Measurements from ENCODE around the gene RAB9A.

RAB9A gene

GRCh38 chrX:13694359-13694758 lies 5.4 kb downstream of the RAB9A start:
- Histone ChIP-seq H4K8ac (ENCODE audit: low read depth, low read length) (no peak overlapping the region), H3K27ac (replicated peaks; ENCODE audit: low read length) (no peak overlapping the region), H3K4me3 (ENCODE audit: low read length in 2 of 2) (no peak overlapping the region), H2BK15ac (ENCODE audit: low read length) (no peak overlapping the region), H2BK120ac (ENCODE audit: low read depth, low read length) (no peak overlapping the region), H3K9ac (ENCODE audit: low read depth, low read length, poor library complexity) (no peak overlapping the region), H3K79me1 (ENCODE audit: low read depth, low read length) (no peaks in the 10 kb centered on the region), H2AFZ (ENCODE audit: low read length) (no peak overlapping the region), H3K9me3 (replicated peaks in 1 of 2; ENCODE audit: control insufficient read depth in 2 of 2, insufficient read depth in 1 of 2, low read depth in 1 of 2, low read length in 2 of 2) (no peaks in the 10 kb centered on the region), H2BK5ac (ENCODE audit: low read length) (no peak overlapping the region), H4K91ac (ENCODE audit: low read depth, low read length, poor library complexity) (no peak overlapping the region), H3K4me1 (ENCODE audit: control insufficient read depth in 2 of 2, insufficient read depth in 1 of 2, low read depth in 1 of 2, low read length in 2 of 2) (peaks cover 0 to 12% of the 10 kb centered on the region in 2 donors), H3K23ac (ENCODE audit: low read depth, low read length, poor library complexity) (no peak overlapping the region), H3K27me3 (ENCODE audit: control insufficient read depth in 3 of 3, insufficient read depth in 3 of 3, low read depth in 1 of 3, low read length in 3 of 3) (no peaks in the 10 kb centered on the region), H2BK12ac (ENCODE audit: low read length) (no peak overlapping the region), H3K14ac (ENCODE audit: low read length) (no peak overlapping the region), H3K4ac (ENCODE audit: low read length) (no peak overlapping the region), H3K36me3 (replicated peaks in 1 of 2; ENCODE audit: control insufficient read depth in 2 of 2, insufficient read depth in 2 of 2, low read length in 2 of 2) (peaks cover 0 to 9% of the 10 kb centered on the region in 2 donors), H2AK5ac (ENCODE audit: low read depth, low read length) (no peak overlapping the region), H3K4me2 (ENCODE audit: insufficient read depth, low read length, poor library complexity, severe bottlenecking) (no peak overlapping the region), H3K18ac (ENCODE audit: low read length) (no peak overlapping the region)
- no peak for DNase-seq (ENCODE audit: low spot score)
- no CpG with 5 or more reads among the region's 2 CpGs for WGBS, 2 donors (ENCODE audit: extremely low coverage in 2 of 2, insufficient read length in 2 of 2, insufficient replicate concordance in 1 of 2)

- Histone ChIP-seq H3K4me1 (ENCODE audit: control insufficient read depth in 2 of 2, insufficient read depth in 1 of 2, low read depth in 1 of 2, low read length in 2 of 2) (peaks cover 0 to 12% of the 10 kb centered on the region in 2 donors), H2AK5ac (ENCODE audit: low read depth, low read length) (no peak overlapping the region), H3K23ac (ENCODE audit: low read depth, low read length, poor library complexity) (no peak overlapping the region), H3K18ac (ENCODE audit: low read length) (no peak overlapping the region), H2BK120ac (ENCODE audit: low read depth, low read length) (no peak overlapping the region), H2AFZ (ENCODE audit: low read length) (no peak overlapping the region), H4K8ac (ENCODE audit: low read depth, low read length) (no peak overlapping the region), H4K91ac (ENCODE audit: low read depth, low read length, poor library complexity) (no peak overlapping the region), H3K4me2 (ENCODE audit: insufficient read depth, low read length, poor library complexity, severe bottlenecking) (no peak overlapping the region), H2BK5ac (ENCODE audit: low read length) (no peak overlapping the region), H3K9me3 (replicated peaks in 1 of 2; ENCODE audit: control insufficient read depth in 2 of 2, insufficient read depth in 1 of 2, low read depth in 1 of 2, low read length in 2 of 2) (no peaks in the 10 kb centered on the region), H3K79me1 (ENCODE audit: low read depth, low read length) (no peaks in the 10 kb centered on the region), H3K14ac (ENCODE audit: low read length) (no peak overlapping the region), H2BK12ac (ENCODE audit: low read length) (no peak overlapping the region), H3K36me3 (replicated peaks in 1 of 2; ENCODE audit: control insufficient read depth in 2 of 2, insufficient read depth in 2 of 2, low read length in 2 of 2) (peaks cover 0 to 9% of the 10 kb centered on the region in 2 donors), H2BK15ac (ENCODE audit: low read length) (no peak overlapping the region), H3K4ac (ENCODE audit: low read length) (no peak overlapping the region), H3K27me3 (ENCODE audit: control insufficient read depth in 3 of 3, insufficient read depth in 3 of 3, low read depth in 1 of 3, low read length in 3 of 3) (no peaks in the 10 kb centered on the region), H3K4me3 (ENCODE audit: low read length in 2 of 2) (no peak overlapping the region), H3K9ac (ENCODE audit: low read depth, low read length, poor library complexity) (no peak overlapping the region), H3K27ac (replicated peaks; ENCODE audit: low read length) (no peak overlapping the region)
- DNase-seq (ENCODE audit: low spot score), result no peak
- no CpG with 5 or more reads among the region's 8 CpGs for WGBS, 2 donors (ENCODE audit: extremely low coverage in 2 of 2, insufficient read length in 2 of 2, insufficient replicate concordance in 1 of 2)
Measured at GRCh38 chrX:13694983-13695382, 6.1 kb downstream of the RAB9A start.

GRCh38 chrX:13695601-13696115 lies 6.7 kb downstream of the RAB9A start:
- Histone ChIP-seq H2BK15ac (ENCODE audit: low read length) (no peak overlapping the region), H2AK5ac (ENCODE audit: low read depth, low read length) (no peak overlapping the region), H3K4ac (ENCODE audit: low read length) (no peak overlapping the region), H3K23ac (ENCODE audit: low read depth, low read length, poor library complexity) (no peak overlapping the region), H2BK120ac (ENCODE audit: low read depth, low read length) (no peak overlapping the region), H2AFZ (ENCODE audit: low read length) (no peak overlapping the region), H3K36me3 (replicated peaks in 1 of 2; ENCODE audit: control insufficient read depth in 2 of 2, insufficient read depth in 2 of 2, low read length in 2 of 2) (peaks cover 0 to 9% of the 10 kb centered on the region in 2 donors), H3K27ac (replicated peaks; ENCODE audit: low read length) (no peak overlapping the region), H4K8ac (ENCODE audit: low read depth, low read length) (no peak overlapping the region), H3K9ac (ENCODE audit: low read depth, low read length, poor library complexity) (no peak overlapping the region), H3K79me1 (ENCODE audit: low read depth, low read length) (no peaks in the 10 kb centered on the region), H4K91ac (ENCODE audit: low read depth, low read length, poor library complexity) (no peak overlapping the region), H3K18ac (ENCODE audit: low read length) (no peak overlapping the region), H3K27me3 (ENCODE audit: control insufficient read depth in 3 of 3, insufficient read depth in 3 of 3, low read depth in 1 of 3, low read length in 3 of 3) (no peaks in the 10 kb centered on the region), H3K14ac (ENCODE audit: low read length) (no peak overlapping the region), H2BK12ac (ENCODE audit: low read length) (no peak overlapping the region), H3K4me2 (ENCODE audit: insufficient read depth, low read length, poor library complexity, severe bottlenecking) (no peak overlapping the region), H3K9me3 (replicated peaks in 1 of 2; ENCODE audit: control insufficient read depth in 2 of 2, insufficient read depth in 1 of 2, low read depth in 1 of 2, low read length in 2 of 2) (no peaks in the 10 kb centered on the region), H3K4me3 (ENCODE audit: low read length in 2 of 2) (no peak overlapping the region), H3K4me1 (ENCODE audit: control insufficient read depth in 2 of 2, insufficient read depth in 1 of 2, low read depth in 1 of 2, low read length in 2 of 2) (peaks cover 0 to 12% of the 10 kb centered on the region in 2 donors), H2BK5ac (ENCODE audit: low read length) (no peak overlapping the region)
- 80% methylated on average over 1 of the region's 4 CpGs; no CpG with 5 or more reads in 1 of the 2 donors for WGBS, 2 donors (ENCODE audit: extremely low coverage in 2 of 2, insufficient read length in 2 of 2, insufficient replicate concordance in 1 of 2)
- DNase-seq (ENCODE audit: low spot score), result no peak

DNA sequence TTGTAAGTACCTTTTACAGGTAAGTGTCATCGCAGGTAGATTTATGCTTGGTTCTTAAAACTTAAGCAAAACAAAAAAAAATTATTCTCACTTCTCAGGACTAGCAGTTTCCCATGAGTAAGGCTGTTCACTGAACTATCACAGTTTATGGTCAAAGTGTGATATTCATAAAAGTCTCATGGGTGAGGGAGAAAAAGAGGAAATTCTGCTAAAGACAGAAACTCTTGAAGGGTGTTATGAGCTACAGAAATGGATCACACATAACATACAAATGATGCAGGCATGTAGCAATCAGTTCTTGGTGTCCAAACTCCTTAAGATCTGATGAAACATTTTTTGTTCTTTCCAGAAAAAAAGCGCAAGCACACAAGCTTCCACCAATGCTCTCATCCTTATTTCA lies 8.5 kb downstream of the RAB9A start:
- no peak overlapping the region for H2BK12ac ChIP-seq (ENCODE audit: low read length)
- no peak overlapping the region for H2BK15ac ChIP-seq (ENCODE audit: low read length)
- peaks cover 0 to 11% of the 10 kb centered on the region in 2 donors for H3K4me1 ChIP-seq (ENCODE audit: control insufficient read depth in 2 of 2, insufficient read depth in 1 of 2, low read depth in 1 of 2, low read length in 2 of 2)
- no peak overlapping the region for H4K8ac ChIP-seq (ENCODE audit: low read depth, low read length)
- H3K79me1 ChIP-seq (ENCODE audit: low read depth, low read length), result peaks cover 3% of the 10 kb centered on the region
- H2BK5ac ChIP-seq (ENCODE audit: low read length), result no peak overlapping the region
- no peak overlapping the region for H3K4me3 ChIP-seq (ENCODE audit: low read length in 2 of 2)
- H3K9ac ChIP-seq (ENCODE audit: low read depth, low read length, poor library complexity), result no peak overlapping the region
- H3K27me3 ChIP-seq (ENCODE audit: control insufficient read depth in 3 of 3, insufficient read depth in 3 of 3, low read depth in 1 of 3, low read length in 3 of 3), result no peaks in the 10 kb centered on the region
- no peak overlapping the region for H3K4ac ChIP-seq (ENCODE audit: low read length)
- no CpG with 5 or more reads among the region's 2 CpGs for WGBS, 2 donors (ENCODE audit: extremely low coverage in 2 of 2, insufficient read length in 2 of 2, insufficient replicate concordance in 1 of 2)
- H3K36me3 ChIP-seq (replicated peaks in 1 of 2; ENCODE audit: control insufficient read depth in 2 of 2, insufficient read depth in 2 of 2, low read length in 2 of 2), result peaks cover 0 to 9% of the 10 kb centered on the region in 2 donors
- H3K23ac ChIP-seq (ENCODE audit: low read depth, low read length, poor library complexity), result no peak overlapping the region
- no peak overlapping the region for H3K4me2 ChIP-seq (ENCODE audit: insufficient read depth, low read length, poor library complexity, severe bottlenecking)
- no peak for DNase-seq (ENCODE audit: low spot score)
- H3K14ac ChIP-seq (ENCODE audit: low read length), result no peak overlapping the region
- H3K9me3 ChIP-seq (replicated peaks in 1 of 2; ENCODE audit: control insufficient read depth in 2 of 2, insufficient read depth in 1 of 2, low read depth in 1 of 2, low read length in 2 of 2), result no peaks in the 10 kb centered on the region
- H3K18ac ChIP-seq (ENCODE audit: low read length), result no peak overlapping the region
- H3K27ac ChIP-seq (replicated peaks; ENCODE audit: low read length), result no peak overlapping the region
- no peak overlapping the region for H2BK120ac ChIP-seq (ENCODE audit: low read depth, low read length)
- H4K91ac ChIP-seq (ENCODE audit: low read depth, low read length, poor library complexity), result no peak overlapping the region
- no peak overlapping the region for H2AK5ac ChIP-seq (ENCODE audit: low read depth, low read length)
- no peak overlapping the region for H2AFZ ChIP-seq (ENCODE audit: low read length)

Data from neuronal stem cell (in vitro differentiated cells).